DLD1 (cell line): ENCODE measurements around the gene MDM1.

Source experiments
- in situ Hi-C: cut with HindIII; loops from 2 replicates; pipeline ENCODE4 v1.10.0; 2017; ENCODE audit warnings: low sequenced_read_pairs

Gene MDM1

GRCh38 chr12:68331869-68332727 is at the start of gene MDM1:
Gene MDM1, minus strand, starts transcription at chr12:68332362. Its CDS starts 117 bp downstream, at chr12:68332245.
- in situ Hi-C loops, result no loop called here

- in situ Hi-C loops, result no loop called here
These were observed 49.5 kb upstream of the MDM1 start for GRCh38 chr12:68381476-68382219.

GRCh38 chr12:68378872-68379606 is 46.9 kb upstream of the MDM1 start:
- in situ Hi-C loops, result no loop called here

GRCh38 chr12:68377881-68378280 is 45.7 kb upstream of the MDM1 start:
- in situ Hi-C loops, result no loop called here

- in situ Hi-C loops, result no loop called here
These were observed 44.7 kb upstream of the MDM1 start for GRCh38 chr12:68376901-68377300.

GRCh38 chr12:68375756-68376695 is 43.9 kb upstream of the MDM1 start:
- in situ Hi-C loops, result no loop called here

GRCh38 chr12:68374307-68374982 is 42.3 kb upstream of the MDM1 start:
- in situ Hi-C loops, result no loop called here

- in situ Hi-C loops, result no loop called here
These were observed 38.5 kb upstream of the MDM1 start for GRCh38 chr12:68370667-68371066.

GRCh38 chr12:68370006-68370590 is 37.9 kb upstream of the MDM1 start:
- in situ Hi-C loops, result no loop called here

GRCh38 chr12:68368327-68368726 is 36.2 kb upstream of the MDM1 start:
- in situ Hi-C loops, result no loop called here

- in situ Hi-C loops, result no loop called here
These were observed 35.7 kb upstream of the MDM1 start for GRCh38 chr12:68367903-68368302.

GRCh38 chr12:68367116-68367515 is 35.0 kb upstream of the MDM1 start:
- in situ Hi-C loops, result no loop called here

- in situ Hi-C loops, result no loop called here
These were observed 32.9 kb upstream of the MDM1 start for GRCh38 chr12:68364893-68365725.

GRCh38 chr12:68364328-68364727 is 32.2 kb upstream of the MDM1 start:
- in situ Hi-C loops, result no loop called here

- in situ Hi-C loops, result no loop called here
These were observed 29.8 kb upstream of the MDM1 start for GRCh38 chr12:68361953-68362352.

GRCh38 chr12:68359674-68360073 is 27.5 kb upstream of the MDM1 start:
- in situ Hi-C loops, result no loop called here

- in situ Hi-C loops, result no loop called here
These were observed 26.6 kb upstream of the MDM1 start for GRCh38 chr12:68358532-68359485.
